Activated naive CD8-positive, alpha-beta T cell treated with anti-CD3 and anti-CD28 coated beads for 36 hours (primary cell): ENCODE data around the gene PLA2G12B. TPM values are rescaled to one million over a fixed set of nuclear protein-coding genes. Genes with fewer than 3 reads are reported as not detected.

ENCODE experiments used
- DNase-seq: peaks from one replicate; pipeline ENCODE4 v3.0.0; 2021
- H3K27ac Mint-ChIP-seq: one replicate; pipeline ENCODE4 v1.8.0; 2022; ENCODE audit warnings: mild to moderate bottlenecking, moderate library complexity, mixed read lengths
- H3K27me3 Mint-ChIP-seq: one replicate; pipeline ENCODE4 v1.8.0; 2022; ENCODE audit warnings: mild to moderate bottlenecking, mixed read lengths
- H3K36me3 Mint-ChIP-seq: one replicate; pipeline ENCODE4 v1.8.0; 2021; ENCODE audit warnings: mild to moderate bottlenecking, mixed read lengths
- H3K4me1 Mint-ChIP-seq: one replicate; pipeline ENCODE4 v1.8.0; 2021; ENCODE audit warnings: mixed read lengths
- H3K4me3 Mint-ChIP-seq: one replicate; pipeline ENCODE4 v1.8.0; 2022; ENCODE audit warnings: mild to moderate bottlenecking, moderate library complexity, mixed read lengths
- H3K9me3 Mint-ChIP-seq: one replicate; pipeline ENCODE4 v1.8.0; 2022; ENCODE audit warnings: mixed read lengths
- total RNA-seq, 2 experiments: library from RNA; stranded (reverse); gene quantifications; one replicate each; pipeline ENCODE4 v1.2.3, GENCODE V29; 2021

The PLA2G12B gene
- total RNA-seq, 2 experiments from 2014 or later, result not detected

GRCh38 chr10:72888151-72888638, 66.4 kb downstream of the PLA2G12B start:
- Mint-ChIP-seq H3K27me3 (no peaks in the 10 kb centered on the region), H3K9me3 (no peaks in the 10 kb centered on the region), H3K4me1 (peaks cover 12% of the 10 kb centered on the region), H3K4me3 (no peak overlapping the region), H3K36me3 (peaks cover 33% of the 10 kb centered on the region), H3K27ac (no peak overlapping the region)
- no peak for DNase-seq

GRCh38 chr10:72887043-72887442, 67.6 kb downstream of the PLA2G12B start:
- Mint-ChIP-seq H3K27me3 (no peaks in the 10 kb centered on the region), H3K9me3 (peaks cover 6% of the 10 kb centered on the region), H3K36me3 (peaks cover 40% of the 10 kb centered on the region), H3K4me1 (peaks cover 12% of the 10 kb centered on the region), H3K27ac (peak overlapping the region; percentile 88), H3K4me3 (peak overlapping the region; percentile 70)
- DNase-seq, result peak; percentile 16

GRCh38 chr10:72886621-72887020, 68.0 kb downstream of the PLA2G12B start:
- peaks cover 12% of the 10 kb centered on the region for H3K4me1 Mint-ChIP-seq
- peaks cover 7% of the 10 kb centered on the region for H3K9me3 Mint-ChIP-seq
- H3K27ac Mint-ChIP-seq, result peak overlapping the region; percentile 88
- no peak for DNase-seq
- H3K27me3 Mint-ChIP-seq, result no peaks in the 10 kb centered on the region
- H3K4me3 Mint-ChIP-seq, result no peak overlapping the region
- peaks cover 44% of the 10 kb centered on the region for H3K36me3 Mint-ChIP-seq

- peaks cover 46% of the 10 kb centered on the region for H3K36me3 Mint-ChIP-seq
- H3K27me3 Mint-ChIP-seq, result no peaks in the 10 kb centered on the region
- H3K9me3 Mint-ChIP-seq, result peaks cover 9% of the 10 kb centered on the region
- no peak overlapping the region for H3K4me3 Mint-ChIP-seq
- DNase-seq, result no peak
- no peak overlapping the region for H3K27ac Mint-ChIP-seq
- H3K4me1 Mint-ChIP-seq, result peaks cover 12% of the 10 kb centered on the region
These were observed 68.7 kb downstream of the PLA2G12B start for GRCh38 chr10:72885953-72886352.

Other genes with a start within 250 kb of the PLA2G12B start
- not detected for gene OIT3, start 61.1 kb downstream of the PLA2G12B start, total RNA-seq
- gene P4HA1, start 142.1 kb upstream of the PLA2G12B start, total RNA-seq, result 10 to 100 TPM; 44.5 to 45.4 TPM
- gene NUDT13, start 155.6 kb upstream of the PLA2G12B start, total RNA-seq, result 1 to 10 TPM; 1.2 to 1.4 TPM
- 10 to 100 TPM; 39.2 to 39.8 TPM for gene ECD, start 213.2 kb upstream of the PLA2G12B start, total RNA-seq
- 10 to 100 TPM; 11.1 to 12.6 TPM for gene FAM149B1, start 213.3 kb upstream of the PLA2G12B start, total RNA-seq